ENCODE measurements around the gene SUMO2. TPM values are rescaled to one million over a fixed set of nuclear protein-coding genes. Genes with fewer than 3 reads are reported as not detected.

SUMO2 gene
- total RNA-seq, 1 experiment from 2014 or later = 650 TPM

GRCh38 chr17:75182319-75182568, 515 bp downstream of the SUMO2 start:
- peaks cover 31% of the 10 kb centered on the region for H3K36me3 Mint-ChIP-seq
- H3K4me1 Mint-ChIP-seq = peaks cover 26% of the 10 kb centered on the region
- H3K4me3 Mint-ChIP-seq = peak overlapping the region; percentile 92
- H3K9me3 Mint-ChIP-seq = no peaks in the 10 kb centered on the region
- H3K27me3 Mint-ChIP-seq (ENCODE audit: low read depth) = no peaks in the 10 kb centered on the region
- H3K27ac Mint-ChIP-seq = no peak overlapping the region
- ATAC-seq (no peak), DNase-seq (ENCODE audit: low spot score) (peak; percentile 26)
- POLR2A ChIA-PET = no interaction called here
- CTCF ChIA-PET = no interaction called here
- no peak for TF ChIP-seq RELA (CRISPR knock-in tag; IDR thresholded peaks at IDR 0.05; ENCODE audit: borderline replicate concordance)
- TF ChIP-seq NR3C1 (CRISPR knock-in tag; conservative IDR thresholded peaks at IDR 0.05; ENCODE audit: low read depth) = no peak
- no peak for TF ChIP-seq FOXK1 (CRISPR knock-in tag; IDR thresholded peaks at IDR 0.05)
- no peak for TF ChIP-seq ZNF396 (CRISPR knock-in tag; IDR thresholded peaks at IDR 0.05; ENCODE audit: borderline replicate concordance)
- peak; percentile 12; the same call in 1 of the 2 replicates for TF ChIP-seq GABPB1 (CRISPR knock-in tag; IDR thresholded peaks at IDR 0.05)
- TF ChIP-seq FOXP1 (CRISPR knock-in tag; IDR thresholded peaks at IDR 0.05; ENCODE audit: borderline replicate concordance) = peak; percentile 5; the same call in 1 of the 2 replicates
- TF ChIP-seq MAX (CRISPR knock-in tag; IDR thresholded peaks at IDR 0.05) = no peak
- no peak for TF ChIP-seq TEAD4 (CRISPR knock-in tag; IDR thresholded peaks at IDR 0.05)
- TF ChIP-seq KAT7 (CRISPR knock-in tag; IDR thresholded peaks at IDR 0.05; ENCODE audit: borderline replicate concordance) = peak; percentile 50; the same call in 1 of the 2 replicates
- TF ChIP-seq ZNF281 (CRISPR knock-in tag; IDR thresholded peaks at IDR 0.05) = no peak
- TF ChIP-seq ZNF423 (CRISPR knock-in tag; IDR thresholded peaks at IDR 0.05) = no peak
- peak; percentile 77; the same call in 1 of the 2 replicates for TF ChIP-seq HMGXB4 (CRISPR knock-in tag; IDR thresholded peaks at IDR 0.05)

- H3K36me3 Mint-ChIP-seq = peaks cover 33% of the 10 kb centered on the region
- ChIA-PET POLR2A (no interaction called here), CTCF (interaction anchor here (1.6 kb wide), 1 partner anchor 59 kb away, joined by 3 read pairs; no protein-coding TSS in a partner anchor)
- ATAC-seq = no peak
- peak overlapping the region; percentile 92 for H3K4me3 Mint-ChIP-seq
- DNase-seq (ENCODE audit: low spot score) = no peak
- peaks cover 26% of the 10 kb centered on the region for H3K4me1 Mint-ChIP-seq
- H3K27ac Mint-ChIP-seq = peak overlapping the region; percentile 54
- TF ChIP-seq ETV6 (CRISPR knock-in tag; IDR thresholded peaks at IDR 0.05) (no peak), ARID4B (CRISPR knock-in tag; IDR thresholded peaks at IDR 0.05; ENCODE audit: borderline replicate concordance) (peak; percentile 24; the same call in 1 of the 2 replicates), SOX15 (CRISPR knock-in tag; IDR thresholded peaks at IDR 0.05) (no peak)
- H3K9me3 Mint-ChIP-seq = no peaks in the 10 kb centered on the region
- H3K27me3 Mint-ChIP-seq (ENCODE audit: low read depth) = no peaks in the 10 kb centered on the region
Measured at GRCh38 chr17:75181608-75182318, 996 bp downstream of the SUMO2 start.
